Tongue (tissue), 2 donors: ENCODE data around the gene ATXN1. TPM values are rescaled to one million over a fixed set of nuclear protein-coding genes. Genes with fewer than 3 reads are reported as not detected.

Source experiments
- DNase-seq: peaks from one replicate; pipeline ENCODE4 v3.0.0-alpha.2; 2015
- total RNA-seq: library from RNA; depleted of rRNA; stranded (reverse); fragments of >200 nt; gene quantifications from one replicate; pipeline ENCODE4 v1.2.3, GENCODE V29; 2014

The ATXN1 gene
- total RNA-seq, 1 donor from 2014 or later, result 52.0 TPM

GRCh38 chr6:16249971-16250370 is 511.3 kb downstream of the ATXN1 start:
- no peak for DNase-seq
